MM.1S (cell line): ENCODE measurements around the gene PRMT1.

Source experiments
- DNase-seq: peaks from one replicate; pipeline ENCODE4 v3.0.0-alpha.2; 2015
- H2AFZ ChIP-seq: fragments of 300-600 bp; sonication (generic); 2 replicates; pipeline ENCODE4 v1.6.0; 2016; ENCODE audit warnings: antibody characterized with exemption, low read length
- H3F3A ChIP-seq: fragments of 300-600 bp; sonication (generic); 2 replicates; pipeline ENCODE4 v1.6.1; 2016; ENCODE audit warnings: mild to moderate bottlenecking, antibody characterized with exemption, low read length, moderate library complexity, mixed read lengths; ENCODE audit not compliant: insufficient read depth
- H3K27ac ChIP-seq: fragments of 300-600 bp; sonication (generic); 2 replicates; pipeline ENCODE4 v1.5.1; 2016; ENCODE audit warnings: mild to moderate bottlenecking, low read length
- H3K27me3 ChIP-seq: fragments of 300-600 bp; sonication (generic); replicated peaks from 2 replicates; pipeline ENCODE4 v1.6.0; 2016; ENCODE audit warnings: low read length; ENCODE audit not compliant: insufficient read depth
- H3K36me3 ChIP-seq: fragments of 300-600 bp; sonication (generic); replicated peaks from 2 replicates; pipeline ENCODE4 v1.6.1; 2016; ENCODE audit warnings: mild to moderate bottlenecking, low read length, mixed read lengths; ENCODE audit not compliant: insufficient read depth
- H3K4me1 ChIP-seq: fragments of 300-600 bp; sonication (generic); 2 replicates; pipeline ENCODE4 v1.6.1; 2016; ENCODE audit warnings: low read length, mixed read lengths
- H3K4me2 ChIP-seq: fragments of 300-600 bp; sonication (generic); 2 replicates; pipeline ENCODE4 v1.6.0; 2016; ENCODE audit warnings: low read depth, low read length
- H3K4me3 ChIP-seq: fragments of 300-600 bp; sonication (generic); 2 replicates; pipeline ENCODE4 v1.5.1; 2016; ENCODE audit warnings: low read length, mixed read lengths
- H3K79me2 ChIP-seq: fragments of 300-600 bp; sonication (generic); 2 replicates; pipeline ENCODE4 v1.6.1; 2016; ENCODE audit warnings: mixed run types, low read length, mixed read lengths
- H3K9ac ChIP-seq: fragments of 300-600 bp; sonication (generic); 2 replicates; pipeline ENCODE4 v1.6.1; 2016; ENCODE audit warnings: low read length, mixed read lengths
- H3K9me2 ChIP-seq: fragments of 300-600 bp; sonication (generic); replicated peaks from 2 replicates; pipeline ENCODE4 v1.6.1; 2016; ENCODE audit warnings: mild to moderate bottlenecking, low read length, mixed read lengths; ENCODE audit not compliant: insufficient read depth
- H3K9me3 ChIP-seq: fragments of 300-600 bp; sonication (generic); replicated peaks from 2 replicates; pipeline ENCODE4 v1.6.1; 2016; ENCODE audit warnings: mild to moderate bottlenecking, low read length, mixed read lengths; ENCODE audit not compliant: insufficient read depth
- H4K20me1 ChIP-seq: fragments of 300-600 bp; sonication (generic); 2 replicates; pipeline ENCODE4 v1.6.1; 2016; ENCODE audit warnings: mild to moderate bottlenecking, low read length, moderate library complexity, mixed read lengths; ENCODE audit not compliant: insufficient read depth
- CTCF ChIP-seq: fragments of 300-600 bp; sonication (generic); IDR thresholded peaks from 2 replicates; pipeline ENCODE4 v1.5.1; 2016; ENCODE audit warnings: antibody characterized with exemption, low read length, mixed read lengths
- EZH2 ChIP-seq: fragments of 300-600 bp; sonication (generic); optimal IDR thresholded peaks from 2 replicates; pipeline ENCODE3; 2017; ENCODE audit warnings: low read depth, mild to moderate bottlenecking, antibody characterized with exemption, low read length, mixed read lengths
- EZH2phosphoT487 ChIP-seq: fragments of 300-600 bp; sonication (generic); IDR thresholded peaks from 2 replicates; pipeline ENCODE4 v1.6.1; 2018; ENCODE audit warnings: antibody characterized with exemption, low read length

Gene PRMT1

GRCh38 chr19:49677231-49677900 is at the start of gene PRMT1:
TSS of gene PRMT1 (plus strand) at chr19:49677271. CDS start at chr19:49677281, 10 bp downstream.
- Histone ChIP-seq H3K9me3 (no peaks in the 10 kb centered on the region), H3K27ac (peak within 1 kb of the TSS; percentile 96), H3K36me3 (peaks cover 6% of the 10 kb centered on the region; the same call in 1 of the 2 replicates), H3K27me3 (no peaks in the 10 kb centered on the region), H3K4me2 (peak within 1 kb of the TSS; percentile 74), H3K9ac (peak within 1 kb of the TSS; percentile 100), H3F3A (peaks cover 51% of the 10 kb centered on the region), H3K9me2 (no peaks in the 10 kb centered on the region), H3K4me3 (peak within 1 kb of the TSS; percentile 99), H2AFZ (peak within 1 kb of the TSS; percentile 59), H4K20me1 (peaks cover 9% of the 10 kb centered on the region; the same call in 1 of the 2 replicates), H3K4me1 (peaks cover 16% of the 10 kb centered on the region), H3K79me2 (peaks cover 52% of the 10 kb centered on the region)
- no peak for TF ChIP-seq EZH2phosphoT487
- TF ChIP-seq EZH2, result no peak
- no peak for TF ChIP-seq CTCF
- DNase-seq, result peak; percentile 44

DNA sequence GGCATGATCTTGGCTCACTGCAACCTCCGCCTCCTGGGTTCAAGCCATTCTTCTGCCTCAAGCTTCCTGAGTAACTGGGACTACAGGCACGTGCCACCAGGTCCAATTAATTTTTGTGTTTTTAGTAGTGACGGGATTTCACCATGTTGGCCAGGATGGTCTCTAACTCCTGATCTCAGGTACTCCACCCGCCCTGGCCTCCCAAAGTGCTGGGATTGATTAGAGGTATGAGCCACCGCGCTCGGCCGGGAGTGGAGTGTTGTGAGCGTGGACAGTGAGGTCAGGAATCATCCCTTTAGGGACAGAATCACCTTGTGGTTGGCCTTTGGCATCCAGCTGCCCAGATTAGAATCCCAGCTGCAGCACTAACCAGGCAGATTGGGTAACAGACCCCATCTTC is 47.4 kb upstream of the PRMT1 start:
- Histone ChIP-seq H4K20me1 (no peaks in the 10 kb centered on the region), H3K9me3 (no peaks in the 10 kb centered on the region), H2AFZ (no peak overlapping the region), H3K27ac (no peak overlapping the region), H3K9me2 (no peaks in the 10 kb centered on the region), H3K4me1 (no peaks in the 10 kb centered on the region), H3K4me3 (no peak overlapping the region), H3K27me3 (no peaks in the 10 kb centered on the region), H3K9ac (no peak overlapping the region), H3K36me3 (no peaks in the 10 kb centered on the region), H3F3A (no peaks in the 10 kb centered on the region), H3K4me2 (no peak overlapping the region), H3K79me2 (no peaks in the 10 kb centered on the region)
- TF ChIP-seq CTCF (no peak), EZH2phosphoT487 (no peak), EZH2 (no peak)
- no peak for DNase-seq

- H3F3A ChIP-seq, result no peaks in the 10 kb centered on the region
- H3K4me1 ChIP-seq, result no peaks in the 10 kb centered on the region
- H3K9me3 ChIP-seq, result no peaks in the 10 kb centered on the region
- no peaks in the 10 kb centered on the region for H3K36me3 ChIP-seq
- no peak for TF ChIP-seq EZH2phosphoT487
- no peak for TF ChIP-seq EZH2
- TF ChIP-seq CTCF, result no peak
- no peaks in the 10 kb centered on the region for H3K9me2 ChIP-seq
- H3K4me3 ChIP-seq, result no peak overlapping the region
- no peaks in the 10 kb centered on the region for H3K79me2 ChIP-seq
- no peak overlapping the region for H3K27ac ChIP-seq
- no peaks in the 10 kb centered on the region for H3K27me3 ChIP-seq
- H3K4me2 ChIP-seq, result no peak overlapping the region
- H2AFZ ChIP-seq, result no peak overlapping the region
- H3K9ac ChIP-seq, result no peak overlapping the region
- H4K20me1 ChIP-seq, result no peaks in the 10 kb centered on the region
- no peak for DNase-seq
Measured at GRCh38 chr19:49631014-49631588, 46.0 kb upstream of the PRMT1 start.
